Measurements from ENCODE around the gene KCNAB1. TPM values are rescaled to one million over a fixed set of nuclear protein-coding genes. Genes with fewer than 3 reads are reported as not detected.

Gene KCNAB1
- total and polyA plus RNA-seq, 10 of the 15 experiments (the other 5 are each of a cell fraction or from before 2014, with no cell fraction given) = 0.11 to 0.69 (median 0.43) TPM; not detected in 6

GRCh38 chr3:156525808-156526207 lies 405.4 kb downstream of the KCNAB1 start:
- WGBS (ENCODE audit: insufficient coverage, insufficient replicate concordance, low lambda C conversion rate, missing lambda C conversion rate) = 100% methylated on average over 1 of the region's 1 CpG
- Histone ChIP-seq H3K9ac (ENCODE audit: control insufficient read depth, insufficient read depth, low read length) (no peak overlapping the region), H4K20me1 (ENCODE audit: control insufficient read depth, insufficient read depth) (no peaks in the 10 kb centered on the region), H3K9me3 (replicated peaks; ENCODE audit: control insufficient read depth, insufficient read depth, low read length) (no peaks in the 10 kb centered on the region), H3K79me2 (ENCODE audit: control insufficient read depth, insufficient read depth, low read length) (no peaks in the 10 kb centered on the region), H3K4me1 (ENCODE audit: control insufficient read depth, insufficient read depth, low read length) (no peaks in the 10 kb centered on the region), H3K27ac (ENCODE audit: control insufficient read depth, insufficient read depth) (no peak overlapping the region), H3K4me3 (no peak overlapping the region), H3K4me2 (ENCODE audit: control insufficient read depth, insufficient read depth) (no peak overlapping the region), H3K27me3 (replicated peaks in 1 of 2; ENCODE audit: control insufficient read depth in 2 of 2, insufficient read depth in 2 of 2, low read length in 1 of 2) (no peaks in the 10 kb centered on the region), H3K36me3 (ENCODE audit: control insufficient read depth in 2 of 2, insufficient read depth in 2 of 2, low read length in 1 of 2) (no peaks in the 10 kb centered on the region), H2AFZ (ENCODE audit: control insufficient read depth, low read depth, low read length) (no peak overlapping the region)
- ChIA-PET POLR2A (interaction anchor here (1.0 kb wide), 1 partner anchor 9 kb away, joined by 3 read pairs; no protein-coding TSS in a partner anchor), RAD21 (ENCODE audit: unreplicated experiment) (interaction anchor here (0.6 to 1.2 kb wide), 3 partner anchors 16 to 147 kb away, joined by 3 to 6 read pairs (median 5); partner anchors contain the start of gene SSR3), CTCF (interaction anchor here (1.1 to 2.4 kb wide), 5 partner anchors 9 to 555 kb away, joined by 3 to 12 read pairs (median 4); no protein-coding TSS in a partner anchor), SMC1A (ENCODE audit: uncharacterized antibody, unreplicated experiment) (interaction anchor here (0.6 to 2.7 kb wide), 4 partner anchors 9 to 610 kb away, joined by 3 to 12 read pairs (median 5); no protein-coding TSS in a partner anchor)
- DNase-seq (ENCODE audit: low read depth, low spot score) (no peak), FAIRE-seq (no peak), ATAC-seq (no peak)
- BruUV-seq (replicated peaks) = no TSS peak
- in situ Hi-C loops (cut with MboI) = no loop called here
- TF ChIP-seq, protein P1, sequence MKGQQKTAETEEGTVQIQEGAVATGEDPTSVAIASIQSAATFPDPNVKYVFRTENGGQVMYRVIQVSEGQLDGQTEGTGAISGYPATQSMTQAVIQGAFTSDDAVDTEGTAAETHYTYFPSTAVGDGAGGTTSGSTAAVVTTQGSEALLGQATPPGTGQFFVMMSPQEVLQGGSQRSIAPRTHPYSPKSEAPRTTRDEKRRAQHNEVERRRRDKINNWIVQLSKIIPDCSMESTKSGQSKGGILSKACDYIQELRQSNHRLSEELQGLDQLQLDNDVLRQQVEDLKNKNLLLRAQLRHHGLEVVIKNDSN (IDR thresholded peaks at IDR 0.05; ENCODE audit: borderline replicate concordance, extremely low read length, insufficient read depth, low read depth, low read length) = no peak
- TF ChIP-seq MEF2B (IDR thresholded peaks at IDR 0.05; ENCODE audit: partially characterized antibody, poor library complexity, severe bottlenecking) (no peak), NR2C1 (IDR thresholded peaks at IDR 0.05) (no peak), SKIL (IDR thresholded peaks at IDR 0.05; ENCODE audit: low read depth, poor library complexity, severe bottlenecking) (no peak), GATAD2B (conservative IDR thresholded peaks at IDR 0.05; ENCODE audit: low read depth) (no peak), MTA3 (IDR thresholded peaks at IDR 0.05; ENCODE audit: borderline replicate concordance, low read length) (no peak), CREM (IDR thresholded peaks at IDR 0.05; ENCODE audit: low read depth) (no peak), BACH1 (IDR thresholded peaks at IDR 0.05; ENCODE audit: borderline replicate concordance) (no peak), RUNX3 (IDR thresholded peaks at IDR 0.05; ENCODE audit: low read length) (no peak), SUPT20H (IDR thresholded peaks at IDR 0.05; ENCODE audit: borderline replicate concordance, control insufficient read depth, low read depth, low read length) (no peak), ZBTB33 (IDR thresholded peaks at IDR 0.05) (no peak), JUND (IDR thresholded peaks at IDR 0.05; ENCODE audit: low read depth, low read length) (no peak)
- intact Hi-C loops (cut with micrococcal nuclease; ENCODE audit: unreplicated experiment) = no loop called here
